GM12878 (cell line): Measurements from ENCODE around the gene MYO10. TPM values are rescaled to one million over a fixed set of nuclear protein-coding genes. Genes with fewer than 3 reads are reported as not detected.

Experiments used
- ATAC-seq: fragments of 200-7000 bp; cut with Tn5 transposase; 3 replicates; pipeline ENCODE4 v1.9.1; 2020; ENCODE audit warnings: mild to moderate bottlenecking, moderate library complexity
- BruUV-seq: library from RNA; stranded (reverse); fragments of 400-500 nt; replicated peaks from 2 replicates; lab custom pipeline; 2021; lab: Mats Ljungman, UMichigan
- CTCF ChIA-PET: fragments of 300-600 bp; sonication (Branson Sonifier 250); formaldehyde crosslinking; extraction: SDS; loops from one replicate; lab custom pipeline; 2021; ENCODE audit warnings: inconsistent platforms; lab: Yijun Ruan, JAX
- POLR2A ChIA-PET: fragments of 350-600 bp; formaldehyde crosslinking; extraction: SDS; loops from one replicate; lab custom pipeline; 2021; ENCODE audit warnings: inconsistent platforms; lab: Charles Lee
- RAD21 ChIA-PET: fragments of 300-600 bp; sonication (Branson Sonifier 250); formaldehyde crosslinking; loops from one replicate; lab custom pipeline; 2023; ENCODE audit warnings: antibody characterized with exemption; ENCODE audit not compliant: unreplicated experiment; lab: Charles Lee
- SMC1A ChIA-PET: fragments of 300-600 bp; sonication (Branson Sonifier 250); formaldehyde crosslinking; loops from one replicate; lab custom pipeline; 2023; ENCODE audit not compliant: unreplicated experiment, uncharacterized antibody; lab: Charles Lee
- DNase-seq: peaks from one replicate; pipeline ENCODE4 v3.0.0-alpha.2; 2011; ENCODE audit warnings: low read depth, low spot score
- FAIRE-seq: peaks from 3 replicates; lab custom pipeline; 2011; peaks lifted over from hg19 to GRCh38; lab: Jason Lieb, UNC
- H2AFZ ChIP-seq: 2 replicates; pipeline ENCODE4 v1.6.0; 2011; ENCODE audit warnings: low read depth, low read length, control low read depth; ENCODE audit not compliant: control insufficient read depth
- H3K27ac ChIP-seq: 2 replicates; pipeline ENCODE4 v1.5.1; 2011; ENCODE audit warnings: control low read depth; ENCODE audit not compliant: control insufficient read depth, insufficient read depth
- H3K27me3 ChIP-seq, 2 experiments: replicated peaks in 1 of 2; 2 replicates each; pipeline versions ENCODE4 v1.6.0 to v1.6.1; 2011; ENCODE audit warnings: low read length in 1 of 2; ENCODE audit not compliant: control insufficient read depth in 2 of 2, insufficient read depth in 2 of 2
- H3K36me3 ChIP-seq, 2 experiments: 2 replicates each; pipeline ENCODE4 v1.5.1; 2011; ENCODE audit warnings: low read length in 1 of 2; ENCODE audit not compliant: control insufficient read depth in 2 of 2, insufficient read depth in 2 of 2
- H3K4me1 ChIP-seq: 2 replicates; pipeline ENCODE4 v1.6.1; 2011; ENCODE audit warnings: mild to moderate bottlenecking, low read length, moderate library complexity, mixed read lengths; ENCODE audit not compliant: control insufficient read depth, insufficient read depth
- H3K4me2 ChIP-seq: 2 replicates; pipeline ENCODE4 v1.6.0; 2011; ENCODE audit warnings: control low read depth; ENCODE audit not compliant: control insufficient read depth, insufficient read depth
- H3K4me3 ChIP-seq: fragments of 200-600 bp; sonication (generic); 2 replicates; pipeline ENCODE4 v1.5.1; 2016
- H3K79me2 ChIP-seq: 2 replicates; pipeline ENCODE4 v1.6.0; 2011; ENCODE audit warnings: low read length; ENCODE audit not compliant: control insufficient read depth, insufficient read depth
- H3K9ac ChIP-seq: 2 replicates; pipeline ENCODE4 v1.8.0; 2011; ENCODE audit warnings: low read length, control low read depth, mixed read lengths; ENCODE audit not compliant: control insufficient read depth, insufficient read depth
- H3K9me3 ChIP-seq: replicated peaks from 3 replicates; pipeline ENCODE4 v1.5.1; 2011; ENCODE audit warnings: mild to moderate bottlenecking, low read length; ENCODE audit not compliant: control insufficient read depth, insufficient read depth
- H4K20me1 ChIP-seq: 2 replicates; pipeline ENCODE4 v1.6.0; 2011; ENCODE audit not compliant: control insufficient read depth, insufficient read depth
- CREB1 ChIP-seq: IDR thresholded peaks from 2 replicates; pipeline ENCODE4 v1.6.1; 2012; ENCODE audit warnings: low read depth, mild to moderate bottlenecking, inconsistent platforms
- CREM ChIP-seq: IDR thresholded peaks from 2 replicates; pipeline ENCODE4 v1.6.1; 2014; ENCODE audit warnings: antibody characterized with exemption, low read depth
- DPF2 ChIP-seq: fragments of 450-650 bp; IDR thresholded peaks from 2 replicates; pipeline ENCODE4 v1.6.1; 2017; ENCODE audit warnings: mild to moderate bottlenecking
- E2F8 ChIP-seq: fragments of 450-650 bp; IDR thresholded peaks from 2 replicates; pipeline ENCODE4 v1.6.1; 2018; ENCODE audit warnings: mild to moderate bottlenecking, low read depth, moderate library complexity; ENCODE audit not compliant: partially characterized antibody
- FOS ChIP-seq: IDR thresholded peaks from 3 replicates; pipeline ENCODE4 v1.6.1; 2011; ENCODE audit warnings: borderline replicate concordance; ENCODE audit not compliant: insufficient read length; ENCODE audit errors: extremely low read depth
- HDAC2 ChIP-seq: fragments of 200-600 bp; sonication (generic); IDR thresholded peaks from 2 replicates; pipeline ENCODE4 v1.6.1; 2017
- HSF1 ChIP-seq: fragments of 150-350 bp; IDR thresholded peaks from 2 replicates; pipeline ENCODE4 v1.6.1; 2014; ENCODE audit warnings: mild to moderate bottlenecking, low read depth, low read length
- IKZF2 ChIP-seq, 2 experiments: fragments of 450-650 bp; IDR thresholded peaks; 2 replicates each; pipeline ENCODE4 v1.6.1; 2017; ENCODE audit warnings: mild to moderate bottlenecking in 2 of 2, moderate library complexity in 2 of 2
- JUNB ChIP-seq: IDR thresholded peaks from 2 replicates; pipeline ENCODE4 v1.6.1; 2016; ENCODE audit warnings: antibody characterized with exemption, mild to moderate bottlenecking
- MTA3 ChIP-seq: IDR thresholded peaks from 2 replicates; pipeline ENCODE4 v1.6.1; 2012; ENCODE audit warnings: low read length, inconsistent platforms, borderline replicate concordance
- MYC ChIP-seq: IDR thresholded peaks from 2 replicates; pipeline ENCODE4 v1.6.1; 2011; ENCODE audit warnings: mild to moderate bottlenecking, low read length, moderate library complexity, inconsistent platforms; ENCODE audit not compliant: insufficient read depth, insufficient replicate concordance, insufficient read length, severe bottlenecking
- PAX8 ChIP-seq: fragments of 450-650 bp; IDR thresholded peaks from 2 replicates; pipeline ENCODE4 v1.6.1; 2017; ENCODE audit warnings: mild to moderate bottlenecking, moderate library complexity
- PBX3 ChIP-seq: IDR thresholded peaks from 2 replicates; pipeline ENCODE4 v1.6.1; 2011; ENCODE audit warnings: mild to moderate bottlenecking, low read depth, low read length, moderate library complexity; ENCODE audit not compliant: insufficient replicate concordance
- RCOR1 ChIP-seq: conservative IDR thresholded peaks from 2 replicates; pipeline ENCODE4 v1.6.1; 2012; ENCODE audit warnings: low read depth, low read length, improper control_type of control experiment
- RFX5 ChIP-seq: IDR thresholded peaks from 2 replicates; pipeline ENCODE4 v1.6.1; 2011; ENCODE audit warnings: low read depth, low read length, improper control_type of control experiment
- SPI1 ChIP-seq: IDR thresholded peaks from 2 replicates; pipeline ENCODE4 v1.6.1; 2011; ENCODE audit warnings: low read depth, mild to moderate bottlenecking, low read length, moderate library complexity, borderline replicate concordance; ENCODE audit not compliant: insufficient read depth
- STAT3 ChIP-seq: IDR thresholded peaks from 2 replicates; pipeline ENCODE4 v1.6.1; 2011; ENCODE audit warnings: low read depth, low read length, improper control_type of control experiment
- ZNF384 ChIP-seq: IDR thresholded peaks from 2 replicates; pipeline ENCODE4 v1.6.1; 2012; ENCODE audit warnings: low read depth, mild to moderate bottlenecking, low read length, improper control_type of control experiment, borderline replicate concordance
- ZSCAN29 ChIP-seq: fragments of 450-650 bp; IDR thresholded peaks from 2 replicates; pipeline ENCODE4 v1.6.1; 2017; ENCODE audit warnings: mild to moderate bottlenecking, moderate library complexity
- ZZZ3 ChIP-seq: IDR thresholded peaks from 2 replicates; pipeline ENCODE4 v1.6.1; 2011; ENCODE audit warnings: low read depth; ENCODE audit not compliant: control insufficient read depth, insufficient read length
- WGBS: methylation state at CpG from one replicate; pipeline ENCODE4 v1.1.6; 2016; ENCODE audit warnings: low lambda C conversion rate; ENCODE audit not compliant: insufficient replicate concordance, insufficient coverage; ENCODE audit errors: missing lambda C conversion rate; 5-methylcytosine and 5-hydroxymethylcytosine counted together
- in situ Hi-C: fragments of 300-500 bp; cut with MboI; formaldehyde crosslinking; loops from 9 replicates; pipeline ENCODE4 v1.14.3; 2018; ENCODE audit warnings: mixed read lengths
- intact Hi-C: fragments of 100-400 bp; cut with micrococcal nuclease; formaldehyde crosslinking; loops from one replicate; pipeline ENCODE4 v1.14.2; 2022; ENCODE audit not compliant: unreplicated experiment
- polyA plus RNA-seq, 11 experiments: library from polyadenylated mRNA; depleted of rRNA in 4 of 11; unstranded in 6 of 11; stranded (reverse) in 5 of 11; fragments of >200 nt; fragmentation: Nextera tagmentation in 4 of 11; fragmentation: Illumina TruSeq in 1 of 11; extraction: Ambion mirVana in 4 of 11; extraction: Trizol in 1 of 11; gene quantifications; 1 replicate in 1 of 11; 2 replicates in 10 of 11; pipeline versions ENCODE4 v1.2.1 to v1.2.3, GENCODE V29; 2011 to 2016; ENCODE audit warnings: inconsistent platforms in 2 of 11, missing spikeins in 2 of 11, low read depth in 1 of 11
- total RNA-seq, 4 experiments: library from RNA; depleted of rRNA in 3 of 4; stranded (reverse); fragments of >200 nt in 3 of 4; fragmentation: Illumina TruSeq in 1 of 4; extraction: Trizol in 1 of 4; gene quantifications; 2 replicates each; pipeline versions ENCODE4 v1.2.1 to v1.2.3, GENCODE V29; 2013 to 2021

MYO10 gene
- total and polyA plus RNA-seq, 10 of the 15 experiments (the other 5 are each of a cell fraction or from before 2014, with no cell fraction given) = 0.02 to 0.77 (median 0.17) TPM

GRCh38 chr5:16619136-16619535, 317.0 kb downstream of the MYO10 start:
- ChIA-PET CTCF (no interaction called here), POLR2A (no interaction called here), RAD21 (no interaction called here), SMC1A (no interaction called here)
- intact Hi-C loops (no loop called here), in situ Hi-C loops (no loop called here)
- 4% methylated on average over 2 of the region's 2 CpGs for WGBS
- Histone ChIP-seq H3K9ac (no peak overlapping the region), H3K9me3 (no peaks in the 10 kb centered on the region), H3K4me2 (no peak overlapping the region), H3K4me3 (no peak overlapping the region), H3K36me3 (no peaks in the 10 kb centered on the region), H2AFZ (no peak overlapping the region), H4K20me1 (no peaks in the 10 kb centered on the region), H3K27me3 (peaks cover 2 to 6% of the 10 kb centered on the region in 2 experiments), H3K79me2 (no peaks in the 10 kb centered on the region), H3K4me1 (no peaks in the 10 kb centered on the region), H3K27ac (no peak overlapping the region)
- FAIRE-seq (no peak), ATAC-seq (no peak), DNase-seq (no peak)
- no TSS peak for BruUV-seq
- no peak for TF ChIP-seq DPF2
- TF ChIP-seq PAX8 = no peak
- TF ChIP-seq RCOR1 = no peak
- no peak for TF ChIP-seq JUNB
- TF ChIP-seq ZZZ3 = no peak
- no peak for TF ChIP-seq MTA3
- TF ChIP-seq CREM = no peak
- TF ChIP-seq E2F8 = no peak
- TF ChIP-seq ZSCAN29 = no peak
- no peak for TF ChIP-seq CREB1
- no peak for TF ChIP-seq PBX3
- TF ChIP-seq MYC = no peak
- no peak for TF ChIP-seq ZNF384
- no peak for TF ChIP-seq HDAC2
- no peak for TF ChIP-seq SPI1
- no peak for TF ChIP-seq RFX5
- TF ChIP-seq IKZF2 (IDR thresholded peaks at IDR 0.05) = no peak
- no peak for TF ChIP-seq STAT3
- TF ChIP-seq HSF1 = no peak
- TF ChIP-seq FOS = no peak
